Measurements from ENCODE around the gene LOXL4. TPM values are rescaled to one million over a fixed set of nuclear protein-coding genes. Genes with fewer than 3 reads are reported as not detected.

The LOXL4 gene
- total and polyA plus RNA-seq, 2 donors (not counting 1 experiment from before 2014, with no cell fraction given), result 0.12 TPM; not detected in 1

DNA sequence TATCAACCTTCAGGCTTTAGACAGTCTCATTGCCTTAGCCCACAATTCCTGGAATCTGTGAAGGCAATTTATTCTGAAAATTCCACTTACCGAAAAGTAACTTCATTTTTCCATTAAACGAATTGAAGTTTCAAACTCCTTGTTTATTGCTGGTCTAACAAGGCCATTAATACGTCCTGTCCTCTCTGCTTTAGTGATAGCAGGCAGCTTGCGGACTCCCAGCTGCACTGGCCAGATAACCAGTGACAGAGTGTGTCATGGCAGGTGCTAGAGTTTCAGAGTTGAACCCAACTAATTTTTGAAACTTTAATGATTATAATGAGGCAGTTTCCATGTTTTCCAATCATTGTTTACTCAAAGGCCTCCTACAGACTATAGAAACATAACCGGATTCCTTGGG is 31.1 kb downstream of the LOXL4 start:
- H3K4me1 Mint-ChIP-seq, result no peaks in the 10 kb centered on the region
- H3K9ac ChIP-seq (ENCODE audit: low read length), result no peak overlapping the region
- no peak overlapping the region for H2AFZ ChIP-seq (ENCODE audit: insufficient read depth, low read depth, low read length, poor library complexity, severe bottlenecking)
- DNase-seq, result no peak
- no peak for TF ChIP-seq CTCF (IDR thresholded peaks at IDR 0.05)
- TF ChIP-seq EZH2 (IDR thresholded peaks at IDR 0.05; ENCODE audit: borderline replicate concordance, insufficient read depth, low read depth, low read length, poor library complexity, severe bottlenecking), result no peak
- H3K27me3 ChIP-seq (replicated peaks in 1 of 4; ENCODE audit: control extremely low read depth in 1 of 4, control insufficient read depth in 3 of 4, insufficient read depth in 4 of 4, low read length in 3 of 4), result no peaks in the 10 kb centered on the region
- no peaks in the 10 kb centered on the region for H4K20me1 ChIP-seq (ENCODE audit: control insufficient read depth, insufficient read depth, low read length, poor library complexity, severe bottlenecking)
- CTCF ChIA-PET, result no interaction called here
- H3K27ac Mint-ChIP-seq, result no peak overlapping the region
- ATAC-seq (ENCODE audit: low read depth), result no peak
- no peak overlapping the region for H3K4me2 ChIP-seq (replicated peaks; ENCODE audit: low read depth, low read length, poor library complexity, severe bottlenecking)
- no peak overlapping the region for H3K27ac ChIP-seq (ENCODE audit: low read length in 2 of 2)
- H3K36me3 ChIP-seq (replicated peaks in 1 of 2; ENCODE audit: control extremely low read depth in 1 of 2, control insufficient read depth in 1 of 2, extremely low read depth in 1 of 2, insufficient read depth in 2 of 2, low read length in 1 of 2), result peaks cover 21 to 56% of the 10 kb centered on the region in 2 experiments
- no peaks in the 10 kb centered on the region for H3K9me3 Mint-ChIP-seq (ENCODE audit: insufficient read depth)
- intact Hi-C loops (cut with micrococcal nuclease), result no loop called here
- no peaks in the 10 kb centered on the region for H3K4me1 ChIP-seq (ENCODE audit: control insufficient read depth in 2 of 2, insufficient read depth in 2 of 2, low read length in 2 of 2)
- no peaks in the 10 kb centered on the region for H3K79me2 ChIP-seq (ENCODE audit: control insufficient read depth, insufficient read depth, low read length)
- POLR2A ChIA-PET, result no interaction called here
- H3K4me3 ChIP-seq (ENCODE audit: control extremely low read depth in 1 of 5, extremely low read depth in 1 of 5, insufficient read depth in 1 of 5, low read depth in 2 of 5, low read length in 4 of 5), result no peak overlapping the region
- H3K27me3 Mint-ChIP-seq, result no peaks in the 10 kb centered on the region
- no peaks in the 10 kb centered on the region for H3K9me3 ChIP-seq (ENCODE audit: control extremely low read depth in 1 of 3, control insufficient read depth in 2 of 3, insufficient read depth in 1 of 3, low read length in 2 of 3)
- no peak overlapping the region for H3K4me3 Mint-ChIP-seq
- WGBS (ENCODE audit: insufficient coverage), result 88% methylated on average over 3 of the region's 5 CpGs

DNA sequence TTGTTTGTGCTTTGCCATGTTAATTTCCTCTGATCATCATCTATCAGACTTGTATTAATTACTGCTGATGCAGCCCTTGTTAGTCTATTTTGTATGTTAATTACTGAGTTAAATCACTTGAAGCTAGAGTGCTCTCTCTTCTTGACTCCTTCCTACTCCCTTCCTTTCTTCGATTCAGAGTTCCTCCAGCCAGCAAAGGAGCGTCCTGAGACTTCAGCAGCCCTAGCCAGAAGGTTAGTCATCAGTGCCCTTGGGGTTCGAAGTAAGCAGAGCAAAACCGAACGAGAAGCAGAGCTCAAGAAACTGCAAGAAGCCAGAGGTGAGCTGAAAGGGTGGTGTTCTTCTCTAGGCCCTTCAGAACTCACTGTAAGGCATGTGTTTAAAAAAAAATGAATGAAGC is 32.1 kb downstream of the LOXL4 start:
- 87% methylated on average over 3 of the region's 5 CpGs for WGBS (ENCODE audit: insufficient coverage)
- no peak overlapping the region for H3K4me3 ChIP-seq (ENCODE audit: control extremely low read depth in 1 of 5, extremely low read depth in 1 of 5, insufficient read depth in 1 of 5, low read depth in 2 of 5, low read length in 4 of 5)

More for the DNA sequence above, 32.1 kb downstream of the LOXL4 start:
- no peak for ATAC-seq (ENCODE audit: low read depth)
- H4K20me1 ChIP-seq (ENCODE audit: control insufficient read depth, insufficient read depth, low read length, poor library complexity, severe bottlenecking), result no peaks in the 10 kb centered on the region
- DNase-seq, result no peak
- no peak overlapping the region for H3K9ac ChIP-seq (ENCODE audit: low read length)
- H3K27ac Mint-ChIP-seq, result no peak overlapping the region
- H3K36me3 ChIP-seq (replicated peaks in 1 of 2; ENCODE audit: control extremely low read depth in 1 of 2, control insufficient read depth in 1 of 2, extremely low read depth in 1 of 2, insufficient read depth in 2 of 2, low read length in 1 of 2), result peaks cover 26 to 61% of the 10 kb centered on the region in 2 experiments
- ChIA-PET POLR2A (no interaction called here), CTCF (no interaction called here)
- no peaks in the 10 kb centered on the region for H3K27me3 Mint-ChIP-seq
- no peak overlapping the region for H3K4me2 ChIP-seq (replicated peaks; ENCODE audit: low read depth, low read length, poor library complexity, severe bottlenecking)
- no peak overlapping the region for H3K4me3 Mint-ChIP-seq
- H2AFZ ChIP-seq (ENCODE audit: insufficient read depth, low read depth, low read length, poor library complexity, severe bottlenecking), result no peak overlapping the region
- no peaks in the 10 kb centered on the region for H3K4me1 ChIP-seq (ENCODE audit: control insufficient read depth in 2 of 2, insufficient read depth in 2 of 2, low read length in 2 of 2)
- H3K27me3 ChIP-seq (replicated peaks in 1 of 4; ENCODE audit: control extremely low read depth in 1 of 4, control insufficient read depth in 3 of 4, insufficient read depth in 4 of 4, low read length in 3 of 4), result no peaks in the 10 kb centered on the region
- H3K79me2 ChIP-seq (ENCODE audit: control insufficient read depth, insufficient read depth, low read length), result no peaks in the 10 kb centered on the region
- intact Hi-C loops (cut with micrococcal nuclease), result no loop called here
- no peak overlapping the region for H3K27ac ChIP-seq (ENCODE audit: low read length in 2 of 2)
- H3K9me3 Mint-ChIP-seq (ENCODE audit: insufficient read depth), result no peaks in the 10 kb centered on the region
- TF ChIP-seq CTCF (IDR thresholded peaks at IDR 0.05), result no peak
- no peak for TF ChIP-seq EZH2 (IDR thresholded peaks at IDR 0.05; ENCODE audit: borderline replicate concordance, insufficient read depth, low read depth, low read length, poor library complexity, severe bottlenecking)
- H3K4me1 Mint-ChIP-seq, result no peaks in the 10 kb centered on the region
- no peaks in the 10 kb centered on the region for H3K9me3 ChIP-seq (ENCODE audit: control extremely low read depth in 1 of 3, control insufficient read depth in 2 of 3, insufficient read depth in 1 of 3, low read length in 2 of 3)

All from B cell (primary cell).